ENCODE results near the gene BTBD7. TPM values are rescaled to one million over a fixed set of nuclear protein-coding genes. Genes with fewer than 3 reads are reported as not detected.
"Not testable (repeated sequence)": the region's sequence is repeated elsewhere in the genome, so short reads cannot be mapped to it uniquely, and the experiment has no call there.

BTBD7 gene
- total and polyA plus RNA-seq, 2 experiments from 2014 or later, result 14.8 to 25.8 TPM

DNA sequence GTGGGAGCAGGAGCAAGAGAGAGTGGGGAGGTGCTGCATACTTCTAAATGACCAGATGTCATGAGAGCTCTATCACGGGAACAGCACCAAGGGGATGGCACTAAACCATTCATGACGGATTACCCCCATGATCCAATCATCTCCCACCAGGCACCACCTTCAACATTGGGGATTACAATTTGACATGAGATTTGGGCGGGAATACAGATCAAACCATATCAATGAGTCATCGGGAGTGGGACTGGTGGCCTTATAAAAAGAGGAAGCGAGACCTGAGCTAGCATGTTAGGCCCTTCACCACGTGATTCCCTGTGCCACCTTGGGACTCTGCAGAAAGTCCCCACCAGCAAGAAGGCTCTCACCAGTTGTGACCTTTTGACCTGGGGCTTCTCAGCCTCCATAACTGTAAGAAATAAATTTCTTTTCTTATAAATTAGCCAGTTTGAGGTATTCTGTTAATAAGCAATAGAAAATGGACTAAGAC, 42.9 kb upstream of the BTBD7 start:
- DNase-seq (ENCODE audit: low spot score), result no peak
- Histone ChIP-seq H3K4me2 (no peak overlapping the region), H2AFZ (no peak overlapping the region), H3K27me3 (peaks cover 6% of the 10 kb centered on the region), H3K4me3 (no peak overlapping the region), H3K36me3 (replicated peaks; ENCODE audit: insufficient read depth, low read depth) (no peaks in the 10 kb centered on the region), H3K4me1 (ENCODE audit: insufficient read depth) (no peaks in the 10 kb centered on the region), H3K27ac (no peak overlapping the region), H3K9me3 (ENCODE audit: low read depth) (no peaks in the 10 kb centered on the region), H3K9me2 (replicated peaks; ENCODE audit: insufficient read depth) (no peaks in the 10 kb centered on the region), H4K20me1 (ENCODE audit: insufficient read depth, poor library complexity, severe bottlenecking) (no peaks in the 10 kb centered on the region), H3K79me2 (no peaks in the 10 kb centered on the region)
- TF ChIP-seq, protein P1, sequence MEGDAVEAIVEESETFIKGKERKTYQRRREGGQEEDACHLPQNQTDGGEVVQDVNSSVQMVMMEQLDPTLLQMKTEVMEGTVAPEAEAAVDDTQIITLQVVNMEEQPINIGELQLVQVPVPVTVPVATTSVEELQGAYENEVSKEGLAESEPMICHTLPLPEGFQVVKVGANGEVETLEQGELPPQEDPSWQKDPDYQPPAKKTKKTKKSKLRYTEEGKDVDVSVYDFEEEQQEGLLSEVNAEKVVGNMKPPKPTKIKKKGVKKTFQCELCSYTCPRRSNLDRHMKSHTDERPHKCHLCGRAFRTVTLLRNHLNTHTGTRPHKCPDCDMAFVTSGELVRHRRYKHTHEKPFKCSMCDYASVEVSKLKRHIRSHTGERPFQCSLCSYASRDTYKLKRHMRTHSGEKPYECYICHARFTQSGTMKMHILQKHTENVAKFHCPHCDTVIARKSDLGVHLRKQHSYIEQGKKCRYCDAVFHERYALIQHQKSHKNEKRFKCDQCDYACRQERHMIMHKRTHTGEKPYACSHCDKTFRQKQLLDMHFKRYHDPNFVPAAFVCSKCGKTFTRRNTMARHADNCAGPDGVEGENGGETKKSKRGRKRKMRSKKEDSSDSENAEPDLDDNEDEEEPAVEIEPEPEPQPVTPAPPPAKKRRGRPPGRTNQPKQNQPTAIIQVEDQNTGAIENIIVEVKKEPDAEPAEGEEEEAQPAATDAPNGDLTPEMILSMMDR (IDR thresholded peaks at IDR 0.05; ENCODE audit: poor library complexity), result no peak
- TF ChIP-seq EZH2 (IDR thresholded peaks at IDR 0.05; ENCODE audit: borderline replicate concordance) (no peak), EZH2phosphoT487 (IDR thresholded peaks at IDR 0.05; ENCODE audit: low read depth, severe bottlenecking, unreplicated experiment) (no peak)
- WGBS (ENCODE audit: low lambda C conversion rate, missing lambda C conversion rate), result 87% methylated on average over 6 of the region's 6 CpGs

DNA sequence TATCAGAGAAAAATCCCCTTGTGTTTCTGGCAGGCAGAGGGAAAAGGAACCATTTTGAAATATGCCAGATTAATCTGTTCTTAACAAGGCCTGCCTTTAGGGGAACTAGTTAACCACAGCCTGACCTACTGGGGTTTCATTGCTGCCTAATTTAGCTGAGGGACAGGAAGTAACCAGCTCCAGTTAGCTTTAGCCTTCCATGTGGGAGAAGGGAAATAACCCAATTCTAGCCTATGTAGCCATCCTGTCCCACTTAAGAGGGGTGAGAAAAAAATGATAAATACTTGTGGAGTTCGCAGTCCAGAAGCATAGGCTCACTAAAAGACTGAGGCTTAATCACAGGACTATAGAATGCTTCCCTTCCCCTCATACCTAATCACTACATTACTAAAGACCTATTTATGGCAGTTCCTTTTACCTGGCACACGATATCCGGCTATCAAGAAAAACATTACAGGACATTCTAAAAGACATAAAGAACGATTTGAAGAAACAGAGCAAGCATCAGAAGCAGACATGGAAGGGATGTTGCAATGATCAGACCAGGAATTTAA, 37.0 kb upstream of the BTBD7 start:
- Histone ChIP-seq H3K9me2 (replicated peaks; ENCODE audit: insufficient read depth) (no peaks in the 10 kb centered on the region), H3K79me2 (no peaks in the 10 kb centered on the region), H3K36me3 (replicated peaks; ENCODE audit: insufficient read depth, low read depth) (no peaks in the 10 kb centered on the region), H3K4me1 (ENCODE audit: insufficient read depth) (no peaks in the 10 kb centered on the region), H4K20me1 (ENCODE audit: insufficient read depth, poor library complexity, severe bottlenecking) (no peaks in the 10 kb centered on the region), H3K27ac (no peak overlapping the region), H3K27me3 (no peaks in the 10 kb centered on the region), H3K4me2 (no peak overlapping the region), H3K9me3 (ENCODE audit: low read depth) (no peaks in the 10 kb centered on the region), H2AFZ (no peak overlapping the region), H3K4me3 (no peak overlapping the region)
- TF ChIP-seq, protein P1 (IDR thresholded peaks at IDR 0.05; ENCODE audit: poor library complexity), result no peak
- TF ChIP-seq EZH2phosphoT487 (IDR thresholded peaks at IDR 0.05; ENCODE audit: low read depth, severe bottlenecking, unreplicated experiment) (no peak), EZH2 (IDR thresholded peaks at IDR 0.05; ENCODE audit: borderline replicate concordance) (no peak)
- WGBS (ENCODE audit: low lambda C conversion rate, missing lambda C conversion rate), result 89% methylated on average over 4 of the region's 4 CpGs
- no peak for DNase-seq (ENCODE audit: low spot score)

DNA sequence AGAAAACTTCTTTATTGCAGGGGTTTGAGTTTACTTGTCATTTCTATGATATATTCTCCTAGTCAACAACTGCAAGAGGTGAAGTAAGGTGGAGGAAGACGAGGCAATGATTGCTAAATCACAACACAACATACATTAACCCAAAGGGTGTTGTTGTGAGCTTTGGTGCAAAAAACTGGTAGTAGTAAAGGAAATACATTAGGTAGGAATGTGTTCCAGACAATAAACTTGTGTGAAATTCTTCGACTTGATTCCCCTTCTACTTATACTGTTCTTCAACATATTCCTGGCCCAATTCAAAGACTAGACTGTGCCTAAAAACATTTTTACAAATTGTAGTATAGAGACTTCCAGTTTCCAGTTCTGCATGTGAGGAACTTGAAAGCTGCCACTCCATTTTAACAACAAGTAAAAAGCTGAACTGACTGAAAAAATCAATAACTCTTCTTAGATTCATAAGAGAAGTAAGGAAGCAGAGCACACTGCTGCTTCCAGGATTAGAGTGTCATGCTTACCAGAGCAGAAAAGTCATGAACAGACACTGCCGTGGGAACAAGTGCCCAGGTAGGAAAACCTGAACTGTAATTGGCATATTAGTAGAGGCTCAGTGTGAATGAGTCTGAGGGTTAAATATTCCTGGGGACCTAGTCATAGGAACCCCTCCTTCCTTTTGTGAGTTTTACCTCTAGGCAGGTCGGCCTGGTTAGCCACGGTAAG, 36.3 kb upstream of the BTBD7 start:
- WGBS (ENCODE audit: low lambda C conversion rate, missing lambda C conversion rate), result 77% methylated on average over 5 of the region's 5 CpGs
- no peaks in the 10 kb centered on the region for H3K9me2 ChIP-seq (replicated peaks; ENCODE audit: insufficient read depth)

DNA sequence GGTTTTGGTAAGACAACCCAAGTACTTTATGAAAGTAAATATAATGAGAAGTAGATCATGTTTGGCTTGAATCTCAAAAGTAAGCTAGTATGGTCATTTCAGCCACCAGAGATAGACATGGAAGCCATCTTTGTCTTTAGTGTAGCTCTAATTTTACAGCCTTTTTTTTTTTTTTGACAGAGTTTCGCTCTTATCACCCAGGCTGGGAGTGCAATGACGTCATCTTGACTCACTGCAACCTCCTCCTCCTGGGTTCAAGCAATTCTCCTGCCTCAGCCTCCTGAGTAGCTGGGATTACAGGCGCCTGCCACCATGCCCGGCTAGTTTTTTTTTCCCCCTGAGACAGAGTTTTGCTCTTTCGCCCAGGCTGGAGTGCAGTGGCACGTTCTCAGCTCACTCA, 22.0 kb upstream of the BTBD7 start:
- not testable (repeated sequence) for H3K4me3 ChIP-seq; H3K27ac ChIP-seq; DNase-seq (ENCODE audit: low spot score); H3K27me3 ChIP-seq; H3K9me2 ChIP-seq (replicated peaks; ENCODE audit: insufficient read depth); H3K36me3 ChIP-seq (replicated peaks; ENCODE audit: insufficient read depth, low read depth); H4K20me1 ChIP-seq (ENCODE audit: insufficient read depth, poor library complexity, severe bottlenecking); H3K4me1 ChIP-seq (ENCODE audit: insufficient read depth); H3K79me2 ChIP-seq; H3K4me2 ChIP-seq; H2AFZ ChIP-seq; H3K9me3 ChIP-seq (ENCODE audit: low read depth)
- 87% methylated on average over 6 of the region's 6 CpGs for WGBS (ENCODE audit: low lambda C conversion rate, missing lambda C conversion rate)

More for the DNA sequence above, 36.3 kb upstream of the BTBD7 start:
- Histone ChIP-seq H3K27me3 (no peaks in the 10 kb centered on the region), H2AFZ (no peak overlapping the region), H4K20me1 (ENCODE audit: insufficient read depth, poor library complexity, severe bottlenecking) (no peaks in the 10 kb centered on the region), H3K4me2 (no peak overlapping the region), H3K4me1 (ENCODE audit: insufficient read depth) (no peaks in the 10 kb centered on the region), H3K79me2 (no peaks in the 10 kb centered on the region), H3K4me3 (no peak overlapping the region), H3K9me3 (ENCODE audit: low read depth) (no peaks in the 10 kb centered on the region), H3K36me3 (replicated peaks; ENCODE audit: insufficient read depth, low read depth) (no peaks in the 10 kb centered on the region), H3K27ac (no peak overlapping the region)
- TF ChIP-seq, protein P1 (IDR thresholded peaks at IDR 0.05; ENCODE audit: poor library complexity), result no peak
- TF ChIP-seq EZH2 (IDR thresholded peaks at IDR 0.05; ENCODE audit: borderline replicate concordance) (no peak), EZH2phosphoT487 (IDR thresholded peaks at IDR 0.05; ENCODE audit: low read depth, severe bottlenecking, unreplicated experiment) (no peak)
- no peak for DNase-seq (ENCODE audit: low spot score)
